Endothelial cell of umbilical vein (primary cell): ENCODE measurements around the gene RPS27L. TPM values are rescaled to one million over a fixed set of nuclear protein-coding genes. Genes with fewer than 3 reads are reported as not detected.

Experiments
- BruUV-seq: library from RNA; stranded (reverse); fragments of 400-500 nt; replicated peaks from 2 replicates; lab custom pipeline; 2021; lab: Mats Ljungman, UMichigan
- CTCF ChIA-PET: fragments of 300-600, 350-600 bp; sonication (Branson Sonifier 250); formaldehyde crosslinking; loops from one replicate; lab custom pipeline; 2021; ENCODE audit warnings: antibody characterized with exemption, inconsistent platforms; lab: Charles Lee
- POLR2A ChIA-PET: fragments of 300-600, 350-600 bp; sonication (Branson Sonifier 250); formaldehyde crosslinking; loops from one replicate; lab custom pipeline; 2021; ENCODE audit warnings: antibody characterized with exemption, inconsistent platforms; lab: Charles Lee
- DNase-seq: peaks from one replicate; pipeline ENCODE4 v3.0.0-alpha.2; 2011; ENCODE audit warnings: low read depth, low spot score
- FAIRE-seq: peaks from 2 replicates; lab custom pipeline; 2011; peaks lifted over from hg19 to GRCh38; lab: Jason Lieb, UNC
- H2AFZ ChIP-seq: 2 replicates; pipeline ENCODE4 v1.6.0; 2012; ENCODE audit warnings: low read depth, low read length, control low read depth, inconsistent platforms
- H3K27ac ChIP-seq: 2 replicates; pipeline ENCODE4 v1.5.1; 2011; ENCODE audit warnings: low read depth, mild to moderate bottlenecking, control low read depth, low read length, moderate library complexity; ENCODE audit not compliant: insufficient read depth
- H3K27me3 ChIP-seq, 2 experiments: 2 replicates each; pipeline versions ENCODE4 v1.6.0 to v1.6.1; 2011; ENCODE audit warnings: low read length in 2 of 2, mixed read lengths in 1 of 2; ENCODE audit not compliant: control insufficient read depth in 2 of 2, insufficient read depth in 2 of 2
- H3K36me3 ChIP-seq, 2 experiments: 2 replicates in 1 of 2; 3 replicates in 1 of 2; pipeline ENCODE4 v1.5.1; 2011; ENCODE audit warnings: low read length in 2 of 2, mild to moderate bottlenecking in 1 of 2, moderate library complexity in 1 of 2; ENCODE audit not compliant: control insufficient read depth in 2 of 2, insufficient read depth in 2 of 2; ENCODE audit errors: extremely low read depth in 1 of 2
- H3K4me1 ChIP-seq: 3 replicates; pipeline ENCODE4 v1.5.1; 2011; ENCODE audit warnings: mild to moderate bottlenecking, low read length; ENCODE audit not compliant: control insufficient read depth, insufficient read depth; ENCODE audit errors: extremely low read depth
- H3K4me2 ChIP-seq: 2 replicates; pipeline ENCODE4 v1.6.1; 2011; ENCODE audit warnings: low read length, control low read depth, mixed read lengths; ENCODE audit not compliant: insufficient read depth
- H3K4me3 ChIP-seq, 3 experiments: fragments of 200-600 bp in 1 of 3; sonication (generic), shearing (Covaris generic) in 1 of 3; replicated peaks in 1 of 3; 2 replicates each; pipeline ENCODE4 v1.5.1; 2011 to 2016; ENCODE audit warnings: control low read depth in 3 of 3, low read length in 3 of 3, mild to moderate bottlenecking in 2 of 3, inconsistent platforms in 1 of 3, low read depth in 1 of 3, moderate library complexity in 1 of 3; ENCODE audit not compliant: insufficient read depth in 1 of 3
- H3K79me2 ChIP-seq: 2 replicates; pipeline ENCODE4 v1.6.0; 2012; ENCODE audit warnings: low read length, inconsistent platforms; ENCODE audit not compliant: control insufficient read depth, insufficient read depth
- H3K9ac ChIP-seq: replicated peaks from 2 replicates; pipeline ENCODE3; 2011; ENCODE audit warnings: low read length, control low read depth; ENCODE audit not compliant: insufficient read depth; ENCODE audit errors: extremely low read depth
- H3K9me1 ChIP-seq: replicated peaks from 3 replicates; pipeline ENCODE4 v1.6.0; 2011; ENCODE audit warnings: mild to moderate bottlenecking, low read length; ENCODE audit not compliant: control insufficient read depth, insufficient read depth; ENCODE audit errors: extremely low read depth
- H3K9me3 ChIP-seq: replicated peaks from 2 replicates; pipeline ENCODE4 v1.5.1; 2012; ENCODE audit warnings: low read length, inconsistent platforms; ENCODE audit not compliant: control insufficient read depth, insufficient read depth
- H4K20me1 ChIP-seq: replicated peaks from 2 replicates; pipeline ENCODE3; 2011; ENCODE audit warnings: mild to moderate bottlenecking, low read length; ENCODE audit not compliant: control insufficient read depth, insufficient read depth; ENCODE audit errors: extremely low read depth
- CTCF ChIP-seq, 2 donors: IDR thresholded peaks; 1 replicate in 1 of 2; 2 replicates in 1 of 2; pipeline ENCODE4 v1.5.1; 2011; ENCODE audit warnings: low read length in 2 of 2, mild to moderate bottlenecking in 2 of 2, moderate library complexity in 2 of 2, control low read depth in 1 of 2, inconsistent platforms in 1 of 2, low read depth in 1 of 2; ENCODE audit not compliant: insufficient read depth in 1 of 2; ENCODE audit errors: extremely low read depth in 1 of 2
- EZH2 ChIP-seq: IDR thresholded peaks from 2 replicates; pipeline ENCODE4 v1.6.1; 2012; ENCODE audit warnings: borderline replicate concordance, low read depth, mild to moderate bottlenecking, moderate library complexity, low read length, inconsistent platforms; ENCODE audit not compliant: severe bottlenecking
- FOS ChIP-seq: IDR thresholded peaks from 2 replicates; pipeline ENCODE4 v1.6.1; 2011; ENCODE audit warnings: mild to moderate bottlenecking, low read length, moderate library complexity, borderline replicate concordance; ENCODE audit not compliant: insufficient read depth
- GATA2 ChIP-seq: IDR thresholded peaks from 2 replicates; pipeline ENCODE4 v1.7.0; 2011; ENCODE audit warnings: low read depth, mild to moderate bottlenecking, moderate library complexity, mixed read lengths, low read length; ENCODE audit not compliant: insufficient read length, insufficient read depth
- JUN ChIP-seq: IDR thresholded peaks from 2 replicates; pipeline ENCODE4 v1.6.1; 2011; ENCODE audit warnings: borderline replicate concordance, low read depth; ENCODE audit not compliant: insufficient read length, insufficient read depth
- MAX ChIP-seq: IDR thresholded peaks from 2 replicates; pipeline ENCODE4 v1.6.1; 2011; ENCODE audit not compliant: insufficient read depth, insufficient read length
- MYC ChIP-seq: IDR thresholded peaks from one replicate; pipeline ENCODE4 v1.6.1; 2011; ENCODE audit warnings: mild to moderate bottlenecking, low read depth, low read length
- POLR2A ChIP-seq: IDR thresholded peaks from 2 replicates; pipeline ENCODE4 v1.6.1; 2012; ENCODE audit warnings: low read depth, mild to moderate bottlenecking, control low read depth, low read length
- POLR2AphosphoS5 ChIP-seq: IDR thresholded peaks from 2 replicates; pipeline ENCODE4 v1.6.1; 2012; ENCODE audit warnings: low read depth, mild to moderate bottlenecking, control low read depth, low read length, moderate library complexity; ENCODE audit not compliant: insufficient read depth
- dilution Hi-C: fragments of 300-500 bp; cut with MboI; formaldehyde crosslinking; loops from one replicate; pipeline ENCODE4 v1.15.0; 2019; ENCODE audit warnings: low sequenced_read_pairs; ENCODE audit not compliant: extremely low pct_ligation_motif_present
- intact Hi-C: fragments of 100-400 bp; cut with micrococcal nuclease; formaldehyde crosslinking; loops from one replicate; pipeline ENCODE4 v1.10.0; 2022
- polyA plus RNA-seq, 4 experiments: library from polyadenylated mRNA; depleted of rRNA in 3 of 4; stranded (reverse) in 3 of 4; unstranded in 1 of 4; fragments of >200 nt; gene quantifications; 2 replicates each; pipeline versions ENCODE4 v1.2.1 to v1.2.3, GENCODE V29; 2011 to 2012; ENCODE audit warnings: missing spikeins in 1 of 4
- total RNA-seq: library from RNA; stranded (reverse); gene quantifications from 2 replicates; pipeline ENCODE4 v1.2.3, GENCODE V29; 2021

The RPS27L gene
- total and polyA plus RNA-seq, 2 donors (not counting 3 experiments of a cell fraction or from before 2014, with no cell fraction given), result 163 to 345 TPM

- TF ChIP-seq EZH2 (no peak), GATA2 (no peak), MAX (no peak), POLR2A (no peak), MYC (no peak), FOS (no peak)
- intact Hi-C loops, result no loop called here
- no peaks in the 10 kb centered on the region for H3K27me3 ChIP-seq
- no peaks in the 10 kb centered on the region for H3K9me3 ChIP-seq
- no peak for DNase-seq
- no peak overlapping the region for H3K4me2 ChIP-seq
- dilution Hi-C loops, result no loop called here
- H3K79me2 ChIP-seq, result peaks cover 17% of the 10 kb centered on the region
- H2AFZ ChIP-seq, result no peak overlapping the region
- ChIA-PET CTCF (interaction anchor here (0.9 to 1.5 kb wide), 2 partner anchors 91 to 217 kb away, joined by 3 read pairs; no protein-coding TSS in a partner anchor), POLR2A (no interaction called here)
- H3K27ac ChIP-seq, result no peak overlapping the region
- H4K20me1 ChIP-seq, result no peaks in the 10 kb centered on the region
- BruUV-seq, result no TSS peak
- no peak for FAIRE-seq
- peaks cover 13% of the 10 kb centered on the region for H3K4me1 ChIP-seq
- H3K36me3 ChIP-seq, result no peaks in the 10 kb centered on the region
- no peak overlapping the region for H3K4me3 ChIP-seq
- no peaks in the 10 kb centered on the region for H3K9me1 ChIP-seq
- H3K9ac ChIP-seq, result no peak overlapping the region
These were observed 28.8 kb upstream of the RPS27L start for GRCh38 chr15:63186065-63186464.

GRCh38 chr15:63185206-63185605, 27.9 kb upstream of the RPS27L start:
- no peak for FAIRE-seq
- BruUV-seq, result no TSS peak
- intact Hi-C loops (no loop called here), dilution Hi-C loops (no loop called here)
- no peak overlapping the region for H2AFZ ChIP-seq
- H3K4me1 ChIP-seq, result peaks cover 6% of the 10 kb centered on the region
- POLR2A ChIA-PET, result interaction anchor here (0.6 kb wide), 1 partner anchor 9 kb away, joined by 3 read pairs; no protein-coding TSS in a partner anchor
- H3K79me2 ChIP-seq, result peaks cover 8% of the 10 kb centered on the region
- no peak for TF ChIP-seq FOS
- TF ChIP-seq EZH2, result no peak
- no peak for TF ChIP-seq CTCF (IDR thresholded peaks at IDR 0.05; ENCODE audit: extremely low read depth in 1 of 2, insufficient read depth in 1 of 2, low read depth in 1 of 2, low read length in 2 of 2)
- TF ChIP-seq JUN, result no peak
- no peak for TF ChIP-seq POLR2AphosphoS5
- TF ChIP-seq POLR2A, result no peak
- TF ChIP-seq MYC, result no peak
- no peak for TF ChIP-seq MAX
- TF ChIP-seq GATA2, result no peak
- H3K4me3 ChIP-seq, result no peak overlapping the region
- no peak overlapping the region for H3K9ac ChIP-seq
- no peaks in the 10 kb centered on the region for H3K9me1 ChIP-seq
- DNase-seq, result no peak
- no peak overlapping the region for H3K4me2 ChIP-seq
- no peaks in the 10 kb centered on the region for H3K9me3 ChIP-seq
- no peaks in the 10 kb centered on the region for H3K36me3 ChIP-seq
- H3K27ac ChIP-seq, result no peak overlapping the region
- CTCF ChIA-PET, result interaction anchor here (1.2 to 1.5 kb wide), 4 partner anchors 9 to 217 kb away, joined by 3 to 5 read pairs (median 3); no protein-coding TSS in a partner anchor
- H4K20me1 ChIP-seq, result no peaks in the 10 kb centered on the region
- no peaks in the 10 kb centered on the region for H3K27me3 ChIP-seq
